ENCODE measurements around the gene SNURF. TPM values are rescaled to one million over a fixed set of nuclear protein-coding genes. Genes with fewer than 3 reads are reported as not detected.
"Not testable (repeated sequence)": the region's sequence is repeated elsewhere in the genome, so short reads cannot be mapped to it uniquely, and the experiment has no call there.

The SNURF gene
- total RNA-seq, 1 donor from 2014 or later, result 33.1 TPM

- H3K27ac Mint-ChIP-seq, result peak overlapping the region; percentile 72
- H3K4me1 Mint-ChIP-seq, result peaks cover 20% of the 10 kb centered on the region
- DNase-seq (ENCODE audit: low spot score in 2 of 2, unreplicated experiment in 2 of 2), result no peak
- H3K4me3 Mint-ChIP-seq, result no peak overlapping the region
- H3K36me3 Mint-ChIP-seq, result peaks cover 15% of the 10 kb centered on the region
- no peaks in the 10 kb centered on the region for H3K27me3 Mint-ChIP-seq (ENCODE audit: low read depth)
- no peak for TF ChIP-seq CTCF (IDR thresholded peaks at IDR 0.05; ENCODE audit: unreplicated experiment)
- H3K9me3 Mint-ChIP-seq, result peaks cover 25% of the 10 kb centered on the region
Observed at GRCh38 chr15:24924621-24925020, 30.2 kb upstream of the SNURF start.

- not testable (repeated sequence) for DNase-seq (ENCODE audit: low spot score in 2 of 2, unreplicated experiment in 2 of 2)
Observed at GRCh38 chr15:24931874-24932732, 22.7 kb upstream of the SNURF start.

GRCh38 chr15:24933716-24934115 is 21.1 kb upstream of the SNURF start:
- H3K4me1 Mint-ChIP-seq, result no peaks in the 10 kb centered on the region
- H3K27me3 Mint-ChIP-seq (ENCODE audit: low read depth), result no peaks in the 10 kb centered on the region
- no peak overlapping the region for H3K4me3 Mint-ChIP-seq
- no peak for DNase-seq (ENCODE audit: low spot score in 2 of 2, unreplicated experiment in 2 of 2)
- H3K9me3 Mint-ChIP-seq, result peaks cover 29% of the 10 kb centered on the region
- TF ChIP-seq CTCF (IDR thresholded peaks at IDR 0.05; ENCODE audit: unreplicated experiment), result no peak
- no peak overlapping the region for H3K27ac Mint-ChIP-seq
- peaks cover 23% of the 10 kb centered on the region for H3K36me3 Mint-ChIP-seq

More at GRCh38 chr15:24931874-24932732, 22.7 kb upstream of the SNURF start:
- not testable (repeated sequence) for H3K27ac Mint-ChIP-seq; H3K27me3 Mint-ChIP-seq (ENCODE audit: low read depth); H3K4me1 Mint-ChIP-seq; H3K4me3 Mint-ChIP-seq
- Mint-ChIP-seq H3K9me3 (peaks cover 40% of the 10 kb centered on the region), H3K36me3 (peaks cover 26% of the 10 kb centered on the region)

DNA sequence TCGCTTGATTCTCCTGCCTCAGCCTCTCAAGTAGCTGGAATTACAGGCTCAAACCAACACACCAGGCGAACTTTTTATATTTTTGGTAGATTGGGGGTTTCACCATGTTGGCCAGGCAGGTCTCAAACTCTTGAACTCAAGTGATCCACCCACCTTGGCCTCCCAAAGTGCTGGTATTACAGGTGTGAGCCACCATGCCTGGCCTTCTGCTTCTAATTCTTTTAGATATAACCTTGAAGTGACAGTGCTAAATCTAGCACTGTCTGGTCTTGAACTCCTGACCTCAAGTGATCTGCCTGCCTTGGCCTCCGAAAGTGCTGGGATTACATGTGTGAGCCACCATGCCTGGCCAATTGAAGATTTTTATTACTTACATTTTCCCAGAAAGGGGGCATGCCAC is 16.6 kb upstream of the SNURF start:
- H3K27ac Mint-ChIP-seq; H3K4me3 Mint-ChIP-seq; H3K4me1 Mint-ChIP-seq; H3K27me3 Mint-ChIP-seq (ENCODE audit: low read depth); DNase-seq (ENCODE audit: low spot score in 2 of 2, unreplicated experiment in 2 of 2): not testable (repeated sequence)
- peaks cover 20% of the 10 kb centered on the region for H3K36me3 Mint-ChIP-seq
- peaks cover 31% of the 10 kb centered on the region for H3K9me3 Mint-ChIP-seq

- H3K9me3 Mint-ChIP-seq, result peaks cover 24% of the 10 kb centered on the region
- H3K36me3 Mint-ChIP-seq, result peaks cover 16% of the 10 kb centered on the region
- no peak for DNase-seq (ENCODE audit: low spot score in 2 of 2, unreplicated experiment in 2 of 2)
- H3K27ac Mint-ChIP-seq, result no peak overlapping the region
- H3K27me3 Mint-ChIP-seq (ENCODE audit: low read depth), result no peaks in the 10 kb centered on the region
- no peak for TF ChIP-seq CTCF (IDR thresholded peaks at IDR 0.05; ENCODE audit: unreplicated experiment)
- no peak overlapping the region for H3K4me3 Mint-ChIP-seq
- no peaks in the 10 kb centered on the region for H3K4me1 Mint-ChIP-seq
Observed at GRCh38 chr15:24940236-24940635, 14.6 kb upstream of the SNURF start.

GRCh38 chr15:24943361-24943760 is 11.4 kb upstream of the SNURF start:
- no peak for TF ChIP-seq CTCF (IDR thresholded peaks at IDR 0.05; ENCODE audit: unreplicated experiment)
- Mint-ChIP-seq H3K4me3 (no peak overlapping the region), H3K36me3 (peaks cover 8% of the 10 kb centered on the region), H3K27ac (no peak overlapping the region), H3K9me3 (peaks cover 14% of the 10 kb centered on the region), H3K4me1 (no peaks in the 10 kb centered on the region), H3K27me3 (ENCODE audit: low read depth) (no peaks in the 10 kb centered on the region)
- no peak for DNase-seq (ENCODE audit: low spot score in 2 of 2, unreplicated experiment in 2 of 2)

Measured in mesothelial cell of epicardium (in vitro differentiated cells).